ENCODE data around the gene MRAS. TPM values are rescaled to one million over a fixed set of nuclear protein-coding genes. Genes with fewer than 3 reads are reported as not detected.

Gene MRAS
- total RNA-seq, 1 donor from 2014 or later = 66.0 TPM

Other genes with a start within 250 kb of the MRAS start
- 4.5 TPM for gene DZIP1L, start 233.0 kb upstream of the MRAS start, total RNA-seq
- gene A4GNT, start 216.2 kb upstream of the MRAS start, total RNA-seq = not detected
- gene DBR1, start 173.7 kb upstream of the MRAS start, total RNA-seq = 41.6 TPM
- gene ARMC8, start 161.3 kb upstream of the MRAS start, total RNA-seq = 104 TPM
- gene NME9, start 18.7 kb upstream of the MRAS start, total RNA-seq = 1.6 TPM
- 0.41 TPM for gene ESYT3, start 86.0 kb downstream of the MRAS start, total RNA-seq
- 89.7 TPM for gene CEP70, start 245.7 kb downstream of the MRAS start, total RNA-seq